GM23338 (cell line): ENCODE results near the gene TRA2B. TPM values are rescaled to one million over a fixed set of nuclear protein-coding genes. Genes with fewer than 3 reads are reported as not detected.

Experiments used
- ATAC-seq: fragments of 200-7000 bp; cut with Tn5 transposase; 3 replicates; pipeline ENCODE4 v1.9.1; 2020
- DNase-seq: peaks from one replicate; pipeline ENCODE4 v3.0.0-alpha.2; 2015; ENCODE audit warnings: low spot score
- H2AFZ ChIP-seq: fragments of 200-600 bp; sonication (generic); 2 replicates; pipeline ENCODE4 v1.8.0; 2016; ENCODE audit warnings: antibody characterized with exemption, mild to moderate bottlenecking, moderate library complexity
- H3F3A ChIP-seq: fragments of 200-600 bp; sonication (generic); replicated peaks from 2 replicates; pipeline ENCODE4 v1.8.0; 2017; ENCODE audit warnings: antibody characterized with exemption, mixed run types, low read depth
- H3K27ac ChIP-seq: fragments of 200-600 bp; sonication (generic); 2 replicates; pipeline ENCODE4 v1.6.1; 2016; ENCODE audit warnings: low read depth
- H3K27me3 ChIP-seq: fragments of 200-600 bp; sonication (generic); 2 replicates; pipeline ENCODE4 v1.8.0; 2016; ENCODE audit warnings: mild to moderate bottlenecking, mixed run types, moderate library complexity; ENCODE audit not compliant: insufficient read depth
- H3K36me3 ChIP-seq: fragments of 200-600 bp; sonication (generic); 2 replicates; pipeline ENCODE4 v1.8.0; 2016; ENCODE audit warnings: mild to moderate bottlenecking; ENCODE audit not compliant: insufficient read depth
- H3K4me1 ChIP-seq: fragments of 200-600 bp; sonication (generic); 2 replicates; pipeline ENCODE4 v1.8.0; 2016; ENCODE audit warnings: mild to moderate bottlenecking, moderate library complexity; ENCODE audit not compliant: insufficient read depth
- H3K4me2 ChIP-seq: fragments of 200-600 bp; sonication (generic); 2 replicates; pipeline ENCODE4 v1.7.1; 2017; ENCODE audit warnings: mixed run types
- H3K4me3 ChIP-seq: fragments of 200-600 bp; sonication (generic); 2 replicates; pipeline ENCODE4 v1.6.1; 2016; ENCODE audit warnings: mixed run types
- H3K79me2 ChIP-seq: fragments of 200-600 bp; sonication (generic); replicated peaks from 2 replicates; pipeline ENCODE4 v1.8.0; 2017; ENCODE audit warnings: mild to moderate bottlenecking; ENCODE audit not compliant: insufficient read depth
- H3K9me2 ChIP-seq: fragments of 200-600 bp; sonication (generic); 2 replicates; pipeline ENCODE4 v1.8.0; 2017; ENCODE audit not compliant: insufficient read depth
- H4K20me1 ChIP-seq: fragments of 200-600 bp; sonication (generic); replicated peaks from 2 replicates; pipeline ENCODE4 v1.8.0; 2017; ENCODE audit warnings: mild to moderate bottlenecking; ENCODE audit not compliant: insufficient read depth
- H3K27ac Mint-ChIP-seq: 2 replicates; pipeline ENCODE4 v1.8.0; 2020; ENCODE audit warnings: inconsistent platforms, mild to moderate bottlenecking, moderate library complexity, mixed read lengths
- H3K27me3 Mint-ChIP-seq: 3 replicates; pipeline ENCODE4 v1.8.0; 2022; ENCODE audit warnings: low read depth, mild to moderate bottlenecking, moderate library complexity, mixed read lengths, inconsistent platforms; ENCODE audit not compliant: insufficient read depth, poor library complexity
- H3K36me3 Mint-ChIP-seq: 3 replicates; pipeline ENCODE4 v1.8.0; 2021; ENCODE audit warnings: low read depth, mild to moderate bottlenecking, inconsistent platforms, moderate library complexity, mixed read lengths
- H3K4me1 Mint-ChIP-seq: 3 replicates; pipeline ENCODE4 v1.8.0; 2020; ENCODE audit warnings: mild to moderate bottlenecking, inconsistent platforms, mixed read lengths
- H3K4me3 Mint-ChIP-seq: 3 replicates; pipeline ENCODE4 v1.8.0; 2021; ENCODE audit warnings: moderate library complexity, mild to moderate bottlenecking, inconsistent platforms, mixed read lengths
- H3K9me3 Mint-ChIP-seq: 3 replicates; pipeline ENCODE4 v1.8.0; 2020; ENCODE audit warnings: moderate library complexity, mild to moderate bottlenecking, inconsistent platforms, mixed read lengths
- CREB1 ChIP-seq: fragments of 250-450 bp; sonication (Bioruptor Pico); IDR thresholded peaks from 2 replicates; pipeline ENCODE4 v1.5.0; 2020; ENCODE audit warnings: low read depth, mild to moderate bottlenecking, moderate library complexity
- CTCF ChIP-seq, 2 experiments: fragments of 200-600 bp in 1 of 2; sonication (generic) in 1 of 2; conservative IDR thresholded peaks; 2 replicates each; pipeline versions ENCODE4 v1.5.1 to v1.6.1; 2016 to 2017; ENCODE audit warnings: antibody characterized with exemption in 2 of 2, low read depth in 2 of 2, mild to moderate bottlenecking in 2 of 2, moderate library complexity in 1 of 2
- ETS1 ChIP-seq: IDR thresholded peaks from 2 replicates; pipeline ENCODE4 v1.6.1; 2016; ENCODE audit warnings: antibody characterized with exemption
- EZH2phosphoT487 ChIP-seq: fragments of 200-600 bp; sonication (generic); IDR thresholded peaks from one replicate; pipeline ENCODE4 v1.8.1; 2018; ENCODE audit warnings: antibody characterized with exemption; ENCODE audit not compliant: unreplicated experiment
- REST ChIP-seq: IDR thresholded peaks from one replicate; pipeline ENCODE4 v1.6.1; 2018; ENCODE audit warnings: antibody characterized with exemption; ENCODE audit not compliant: unreplicated experiment
- ZNF114 ChIP-seq: fragments of 250-450 bp; sonication (Bioruptor Pico); IDR thresholded peaks from 2 replicates; pipeline ENCODE4 v1.5.0; 2020; ENCODE audit warnings: mild to moderate bottlenecking, moderate library complexity
- ZNF462 ChIP-seq: fragments of 250-450 bp; sonication (Bioruptor Pico); IDR thresholded peaks from 2 replicates; pipeline ENCODE4 v1.5.0; 2020; ENCODE audit warnings: mild to moderate bottlenecking, moderate library complexity
- polyA plus RNA-seq: library from polyadenylated mRNA; unstranded; fragments of >200 nt; fragmentation: Nextera tagmentation; extraction: Ambion mirVana; gene quantifications from 2 replicates; pipeline ENCODE4 v1.2.1, GENCODE V29; 2016
- total RNA-seq: library from RNA; depleted of rRNA; stranded (reverse); fragments of >200 nt; shearing (Covaris generic); gene quantifications from 2 replicates; pipeline ENCODE4 v1.2.3, GENCODE V29; 2014

The TRA2B gene
- total and polyA plus RNA-seq, 2 experiments from 2014 or later = 360 to 602 TPM

- no peak for ATAC-seq
- H2AFZ ChIP-seq = peak overlapping the region; percentile 38; the same call in 1 of the 2 replicates
- H3K27ac ChIP-seq = no peak overlapping the region
- peaks cover 8% of the 10 kb centered on the region for H3K27me3 Mint-ChIP-seq
- DNase-seq = no peak
- H3F3A ChIP-seq = no peaks in the 10 kb centered on the region
- no peaks in the 10 kb centered on the region for H3K27me3 ChIP-seq
- no peak overlapping the region for H3K4me3 ChIP-seq
- no peak overlapping the region for H3K27ac Mint-ChIP-seq
- H3K9me2 ChIP-seq = no peaks in the 10 kb centered on the region
- H3K4me3 Mint-ChIP-seq = no peak overlapping the region
- H3K4me1 Mint-ChIP-seq = no peaks in the 10 kb centered on the region
- H4K20me1 ChIP-seq = no peaks in the 10 kb centered on the region
- no peaks in the 10 kb centered on the region for H3K4me1 ChIP-seq
- no peaks in the 10 kb centered on the region for H3K36me3 Mint-ChIP-seq
- TF ChIP-seq ZNF462 (CRISPR knock-in tag) (no peak), CTCF (conservative IDR thresholded peaks at IDR 0.05; ENCODE audit: low read depth in 2 of 2) (no peak), CREB1 (CRISPR knock-in tag) (no peak), REST (no peak), EZH2phosphoT487 (no peak), ETS1 (no peak), ZNF114 (CRISPR knock-in tag) (no peak)
- H3K9me3 Mint-ChIP-seq = no peaks in the 10 kb centered on the region; the same call in 2 of the 3 replicates
- H3K4me2 ChIP-seq = no peak overlapping the region
- no peaks in the 10 kb centered on the region for H3K79me2 ChIP-seq
- no peaks in the 10 kb centered on the region for H3K36me3 ChIP-seq
These were observed 40.7 kb upstream of the TRA2B start for GRCh38 chr3:185978516-185978915.
